Retinal pigment epithelial cell (primary cell): Measurements from ENCODE around the gene ZNF385D.

Source experiments
- DNase-seq: peaks from one replicate; pipeline ENCODE4 v3.0.0-alpha.2; 2010; ENCODE audit warnings: low read depth
- H3K4me3 ChIP-seq: 2 replicates; pipeline ENCODE4 v1.5.1; 2011; ENCODE audit warnings: mild to moderate bottlenecking, low read length, control low read depth, moderate library complexity
- TF ChIP-seq, protein P1 (sequence below): conservative IDR thresholded peaks from 2 replicates; pipeline ENCODE4 v1.5.1; 2011; ENCODE audit warnings: low read depth, low read length, control low read depth, inconsistent platforms

ZNF385D gene

DNA sequence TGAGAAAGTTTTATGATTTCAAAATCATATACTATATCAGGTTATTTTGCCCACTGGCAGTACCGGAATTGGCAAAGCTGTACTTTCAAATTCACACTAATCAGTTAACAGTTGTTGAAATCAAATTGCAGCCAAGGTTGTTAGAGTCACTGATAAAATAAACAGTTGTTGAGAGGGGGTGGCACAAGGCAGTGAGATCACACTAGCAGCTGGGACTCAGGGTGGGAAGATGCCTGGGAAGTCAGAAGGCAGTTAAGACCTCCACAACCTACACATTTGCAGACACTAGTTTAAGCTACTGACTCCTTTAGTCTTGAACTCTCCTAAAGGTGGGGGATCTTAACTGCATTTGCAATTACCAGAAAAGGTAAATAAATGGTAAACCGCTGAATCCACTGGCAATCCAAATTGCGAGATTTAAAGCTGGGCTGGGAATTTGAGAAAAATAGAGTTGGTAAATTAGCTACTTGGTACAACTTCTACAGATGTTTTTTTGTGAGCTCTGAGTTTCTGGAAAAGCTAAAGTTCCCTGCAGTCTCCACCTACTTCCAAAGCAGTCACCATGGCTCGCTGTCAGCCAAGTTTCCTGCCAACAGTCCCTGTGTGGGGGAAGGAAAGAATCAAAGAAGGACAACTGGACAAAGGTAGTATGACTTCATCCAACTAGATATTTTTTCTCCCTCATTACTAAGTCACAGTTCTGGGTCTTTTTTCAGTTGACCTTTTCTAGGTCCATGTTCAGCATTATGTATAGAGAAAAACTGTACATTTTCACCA lies 105.7 kb downstream of the ZNF385D start:
- no peak overlapping the region for H3K4me3 ChIP-seq
- DNase-seq: no peak
- TF ChIP-seq, protein P1, sequence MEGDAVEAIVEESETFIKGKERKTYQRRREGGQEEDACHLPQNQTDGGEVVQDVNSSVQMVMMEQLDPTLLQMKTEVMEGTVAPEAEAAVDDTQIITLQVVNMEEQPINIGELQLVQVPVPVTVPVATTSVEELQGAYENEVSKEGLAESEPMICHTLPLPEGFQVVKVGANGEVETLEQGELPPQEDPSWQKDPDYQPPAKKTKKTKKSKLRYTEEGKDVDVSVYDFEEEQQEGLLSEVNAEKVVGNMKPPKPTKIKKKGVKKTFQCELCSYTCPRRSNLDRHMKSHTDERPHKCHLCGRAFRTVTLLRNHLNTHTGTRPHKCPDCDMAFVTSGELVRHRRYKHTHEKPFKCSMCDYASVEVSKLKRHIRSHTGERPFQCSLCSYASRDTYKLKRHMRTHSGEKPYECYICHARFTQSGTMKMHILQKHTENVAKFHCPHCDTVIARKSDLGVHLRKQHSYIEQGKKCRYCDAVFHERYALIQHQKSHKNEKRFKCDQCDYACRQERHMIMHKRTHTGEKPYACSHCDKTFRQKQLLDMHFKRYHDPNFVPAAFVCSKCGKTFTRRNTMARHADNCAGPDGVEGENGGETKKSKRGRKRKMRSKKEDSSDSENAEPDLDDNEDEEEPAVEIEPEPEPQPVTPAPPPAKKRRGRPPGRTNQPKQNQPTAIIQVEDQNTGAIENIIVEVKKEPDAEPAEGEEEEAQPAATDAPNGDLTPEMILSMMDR: no peak

DNA sequence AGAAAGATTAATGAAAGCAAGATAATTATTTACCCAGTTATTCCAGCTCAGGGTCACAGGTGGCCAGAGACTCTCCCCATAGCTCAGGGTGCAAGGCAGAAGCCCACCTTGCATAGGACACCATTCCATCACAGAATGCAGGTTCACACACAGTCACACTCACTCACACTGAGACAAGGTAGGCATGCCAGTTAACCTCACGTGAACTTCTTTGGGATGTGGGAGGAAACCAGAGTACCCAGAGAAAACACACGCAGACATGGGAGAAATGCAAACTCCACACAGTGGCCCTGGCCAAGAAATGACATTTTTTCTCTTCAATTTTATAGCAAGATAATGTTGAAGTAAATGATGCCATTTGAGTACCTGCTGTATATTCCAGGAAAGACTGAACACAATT lies 106.7 kb downstream of the ZNF385D start:
- no peak for DNase-seq
- TF ChIP-seq, protein P1: no peak
- no peak overlapping the region for H3K4me3 ChIP-seq

DNA sequence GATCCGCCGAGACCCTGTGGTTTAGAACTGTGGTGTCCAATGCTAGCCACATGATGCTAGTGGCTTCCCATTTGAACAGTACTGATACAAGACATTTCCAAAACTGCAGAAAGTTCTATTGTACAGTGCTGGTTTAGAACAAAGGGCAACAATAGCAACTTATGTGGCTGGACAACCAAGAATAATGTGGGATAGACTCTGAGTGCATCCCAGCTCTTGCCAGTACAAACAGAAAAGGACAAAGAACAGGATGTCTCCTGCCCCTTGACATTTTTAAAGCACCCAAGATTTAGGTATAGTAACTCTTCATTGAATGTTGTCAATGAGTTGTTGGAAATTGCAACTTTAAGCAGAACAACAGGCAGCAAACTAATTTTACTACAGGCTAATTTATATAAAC lies 107.3 kb downstream of the ZNF385D start:
- no peak for DNase-seq
- TF ChIP-seq, protein P1: no peak
- no peak overlapping the region for H3K4me3 ChIP-seq

DNA sequence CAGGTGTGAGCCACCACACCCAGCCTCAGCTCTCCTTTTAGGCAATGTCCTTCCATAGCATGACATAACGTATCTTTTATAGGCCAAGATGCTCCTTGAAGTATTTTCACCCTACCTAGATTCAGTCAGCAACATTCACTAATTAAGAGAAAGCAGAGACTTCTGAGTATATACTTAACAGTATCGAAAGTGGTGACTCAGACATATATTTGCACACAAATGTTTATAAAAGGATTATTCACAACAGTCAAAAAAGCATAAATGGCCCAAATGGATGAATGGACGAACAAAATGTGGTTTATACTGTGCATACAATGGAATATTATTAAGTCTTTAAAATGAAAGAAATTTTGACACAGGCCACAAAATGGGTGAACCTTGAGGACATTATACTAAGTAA lies 108.6 kb downstream of the ZNF385D start:
- TF ChIP-seq, protein P1: no peak
- DNase-seq: no peak
- no peak overlapping the region for H3K4me3 ChIP-seq

DNA sequence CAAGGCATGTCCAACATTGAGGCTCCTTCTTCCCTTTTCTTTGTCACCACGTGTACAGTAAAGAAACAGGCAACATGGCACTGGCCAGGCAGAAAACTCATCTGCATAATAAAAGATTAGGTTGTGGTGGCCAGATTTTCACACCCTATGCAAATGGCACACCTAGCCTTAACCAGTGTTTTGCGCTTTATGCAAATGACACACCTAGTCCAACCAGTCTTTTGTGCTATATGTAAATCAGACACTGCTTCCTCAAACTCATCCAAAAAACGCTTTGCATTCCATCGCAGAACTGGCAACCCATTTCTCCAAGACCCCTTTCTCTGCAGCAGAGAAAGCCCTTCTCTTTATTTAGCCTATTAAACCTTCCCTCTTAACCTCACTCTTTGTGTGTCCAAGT lies 109.1 kb downstream of the ZNF385D start:
- no peak overlapping the region for H3K4me3 ChIP-seq
- TF ChIP-seq, protein P1: no peak
- no peak for DNase-seq

DNA sequence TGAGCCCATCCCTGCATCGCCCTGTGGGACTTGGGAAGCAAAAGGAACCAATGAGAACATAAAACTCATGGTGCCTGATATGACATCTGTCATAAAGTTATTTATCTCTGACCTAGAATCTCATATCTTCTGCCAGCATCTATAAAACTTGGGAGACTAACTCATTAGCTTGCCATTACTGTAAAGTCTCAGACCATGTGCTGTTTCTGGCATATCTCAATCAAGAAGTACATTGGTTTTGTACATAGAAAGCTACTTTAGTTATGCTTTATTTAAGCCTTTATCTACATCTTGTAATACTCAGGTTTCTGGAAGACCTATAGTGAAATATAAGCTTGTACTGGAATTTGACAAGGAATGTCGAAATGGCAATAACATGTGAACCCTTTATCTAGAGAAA lies 112.5 kb downstream of the ZNF385D start:
- TF ChIP-seq, protein P1: no peak
- no peak for DNase-seq
- H3K4me3 ChIP-seq: no peak overlapping the region

DNA sequence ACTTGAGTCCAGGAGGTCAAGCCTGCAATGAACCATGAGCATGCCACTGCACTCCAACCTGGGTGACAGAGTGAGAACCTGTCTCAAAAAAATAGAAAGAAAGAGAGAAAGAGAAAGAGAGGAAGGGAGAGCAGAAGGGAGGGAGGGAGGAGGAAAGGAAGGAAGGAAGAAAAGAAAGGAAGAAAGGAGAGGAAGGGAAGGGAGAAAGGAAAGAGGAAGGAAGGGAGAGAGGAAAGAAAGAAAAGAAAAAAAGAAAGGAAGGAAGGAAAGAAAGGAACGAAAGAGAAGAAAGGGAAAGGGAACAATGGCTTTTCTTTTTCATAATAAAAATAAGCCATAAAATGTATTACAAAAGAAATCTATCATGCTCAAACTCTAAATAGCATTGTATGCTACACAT lies 116.9 kb downstream of the ZNF385D start:
- H3K4me3 ChIP-seq: no peak overlapping the region

More for the DNA sequence above, 116.9 kb downstream of the ZNF385D start:
- no peak for DNase-seq
- TF ChIP-seq, protein P1: no peak
